RWPE2 (cell line): ENCODE measurements around the gene ARMC7.

ENCODE experiments used
- ATAC-seq: fragments of 200-7000 bp; cut with Tn5 transposase; 3 replicates; pipeline ENCODE4 v1.9.1; 2021; ENCODE audit warnings: low read depth
- DNase-seq: peaks from one replicate; pipeline ENCODE4 v3.0.0-alpha.2; 2020; ENCODE audit warnings: low spot score
- H3K27ac ChIP-seq: fragments of 450-650 bp; 2 replicates; pipeline ENCODE4 v1.5.1; 2017; ENCODE audit warnings: mild to moderate bottlenecking; ENCODE audit not compliant: poor library complexity, severe bottlenecking
- H3K27me3 ChIP-seq: fragments of 250-450 bp; sonication (Bioruptor Pico); 2 replicates; pipeline ENCODE4 v1.5.1; 2021; ENCODE audit warnings: mild to moderate bottlenecking, moderate library complexity; ENCODE audit not compliant: insufficient read depth, poor library complexity, severe bottlenecking
- H3K36me3 ChIP-seq: fragments of 250-450 bp; sonication (Bioruptor Pico); 2 replicates; pipeline ENCODE4 v1.5.1; 2020; ENCODE audit warnings: low read depth, mild to moderate bottlenecking, moderate library complexity
- H3K4me1 ChIP-seq: fragments of 250-450 bp; sonication (Bioruptor Pico); 2 replicates; pipeline ENCODE4 v1.5.1; 2021; ENCODE audit warnings: mild to moderate bottlenecking, moderate library complexity; ENCODE audit not compliant: insufficient read depth, poor library complexity, severe bottlenecking
- H3K4me3 ChIP-seq: fragments of 250-450 bp; sonication (Bioruptor Pico); 2 replicates; pipeline ENCODE4 v1.5.1; 2021; ENCODE audit warnings: mild to moderate bottlenecking, moderate library complexity; ENCODE audit not compliant: severe bottlenecking
- H3K9me3 ChIP-seq: fragments of 250-450 bp; sonication (Bioruptor Pico); 2 replicates; pipeline ENCODE4 v1.5.1; 2021; ENCODE audit warnings: mild to moderate bottlenecking, moderate library complexity; ENCODE audit not compliant: severe bottlenecking
- CTCF ChIP-seq: fragments of 450-650 bp; IDR thresholded peaks from one replicate; pipeline ENCODE4 v1.5.1; 2017; ENCODE audit warnings: mild to moderate bottlenecking, moderate library complexity; ENCODE audit not compliant: poor library complexity, severe bottlenecking

ARMC7 gene

GRCh38 chr17:75109407-75110233, at the start of gene ARMC7:
Gene ARMC7, plus strand, starts transcription at chr17:75109969. Its CDS starts 320 bp downstream, at chr17:75110289.
- Histone ChIP-seq H3K27ac (peak within 1 kb of the TSS; percentile 47), H3K4me3 (peak within 1 kb of the TSS; percentile 61), H3K9me3 (no peaks in the 10 kb centered on the region), H3K4me1 (peaks cover 5% of the 10 kb centered on the region), H3K36me3 (peaks cover 10% of the 10 kb centered on the region), H3K27me3 (no peaks in the 10 kb centered on the region)
- peak; percentile 87 for DNase-seq
- TF ChIP-seq CTCF = no peak
- peak; percentile 76 for ATAC-seq

- H3K27me3 ChIP-seq = no peaks in the 10 kb centered on the region
- H3K4me3 ChIP-seq = no peak overlapping the region
- DNase-seq = no peak
- H3K9me3 ChIP-seq = no peaks in the 10 kb centered on the region
- peaks cover 65% of the 10 kb centered on the region for H3K36me3 ChIP-seq
- ATAC-seq = no peak
- H3K4me1 ChIP-seq = no peaks in the 10 kb centered on the region
- TF ChIP-seq CTCF = no peak
- H3K27ac ChIP-seq = no peak overlapping the region
Observed at GRCh38 chr17:75060434-75061054, 49.2 kb upstream of the ARMC7 start.

- DNase-seq (no peak), ATAC-seq (no peak)
- Histone ChIP-seq H3K9me3 (no peaks in the 10 kb centered on the region), H3K27me3 (no peaks in the 10 kb centered on the region), H3K4me3 (no peak overlapping the region), H3K4me1 (no peaks in the 10 kb centered on the region), H3K36me3 (peaks cover 62% of the 10 kb centered on the region), H3K27ac (no peak overlapping the region)
- TF ChIP-seq CTCF = no peak
Observed at GRCh38 chr17:75061055-75061438, 48.7 kb upstream of the ARMC7 start.

- H3K27ac ChIP-seq = no peak overlapping the region
- DNase-seq = no peak
- no peak for TF ChIP-seq CTCF
- peaks cover 57% of the 10 kb centered on the region for H3K36me3 ChIP-seq
- H3K9me3 ChIP-seq = no peaks in the 10 kb centered on the region
- no peak overlapping the region for H3K4me3 ChIP-seq
- no peaks in the 10 kb centered on the region for H3K4me1 ChIP-seq
- no peak for ATAC-seq
- no peaks in the 10 kb centered on the region for H3K27me3 ChIP-seq
Observed at GRCh38 chr17:75061618-75062017, 48.2 kb upstream of the ARMC7 start.

- Histone ChIP-seq H3K4me3 (no peak overlapping the region), H3K27me3 (no peaks in the 10 kb centered on the region), H3K4me1 (no peaks in the 10 kb centered on the region), H3K9me3 (no peaks in the 10 kb centered on the region), H3K27ac (no peak overlapping the region), H3K36me3 (peaks cover 45% of the 10 kb centered on the region)
- ATAC-seq (no peak), DNase-seq (no peak)
- TF ChIP-seq CTCF = no peak
Observed at GRCh38 chr17:75063201-75063600, 46.6 kb upstream of the ARMC7 start.
